GM19468 (cell line): ENCODE data around the gene PRKAR1B.
"Not testable (repeated sequence)": the region's sequence is repeated elsewhere in the genome, so short reads cannot be mapped to it uniquely, and the experiment has no call there.

Experiments
- ATAC-seq: cut with Tn5 transposase; IDR thresholded peaks from one replicate; pipeline ENCODE4 v1.9.1; 2021; ENCODE audit warnings: mild to moderate bottlenecking, moderate library complexity, moderate number of reproducible peaks; ENCODE audit not compliant: unreplicated experiment; ENCODE audit errors: extremely low read depth

PRKAR1B gene

GRCh38 chr7:552151-552867 is 174.8 kb downstream of the PRKAR1B start:
- ATAC-seq: not testable (repeated sequence)

- not testable (repeated sequence) for ATAC-seq
Measured at GRCh38 chr7:551615-551970, 175.5 kb downstream of the PRKAR1B start.

DNA sequence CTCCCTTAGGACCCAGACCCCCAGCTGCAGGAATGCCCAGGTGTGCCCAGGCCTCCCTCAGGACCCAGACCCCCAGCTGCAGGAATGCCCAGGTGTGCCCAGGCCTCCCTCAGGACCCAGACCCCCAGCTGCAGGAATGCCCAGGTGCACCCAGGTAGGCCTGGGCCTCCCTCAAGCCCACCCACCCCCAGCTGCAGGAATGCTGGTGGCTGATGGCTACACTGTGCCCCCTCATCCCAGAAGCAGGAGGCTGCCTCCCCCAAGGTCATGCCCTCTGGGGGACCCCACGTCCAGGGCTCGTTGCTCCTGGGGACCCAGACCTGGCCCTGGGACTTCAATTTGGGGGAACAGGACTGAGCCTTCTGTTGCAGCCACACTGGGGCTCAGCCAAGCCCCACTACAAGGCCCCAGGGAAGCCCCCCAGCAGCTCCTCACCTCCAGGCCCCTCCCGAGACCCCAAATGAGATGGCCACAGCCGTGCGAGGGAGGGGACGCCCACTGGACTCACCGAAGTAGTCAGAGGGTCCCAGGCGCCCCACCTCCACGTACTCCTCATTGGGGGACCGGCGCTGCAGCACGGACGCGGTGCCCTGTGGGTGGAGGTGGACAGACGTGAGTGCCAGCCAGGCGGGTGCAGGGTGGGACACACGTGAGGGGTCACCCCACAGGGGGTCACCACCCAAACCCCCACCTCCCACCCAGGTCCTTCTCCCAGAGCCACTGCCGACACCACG is 176.0 kb downstream of the PRKAR1B start:
- ATAC-seq: no peak

DNA sequence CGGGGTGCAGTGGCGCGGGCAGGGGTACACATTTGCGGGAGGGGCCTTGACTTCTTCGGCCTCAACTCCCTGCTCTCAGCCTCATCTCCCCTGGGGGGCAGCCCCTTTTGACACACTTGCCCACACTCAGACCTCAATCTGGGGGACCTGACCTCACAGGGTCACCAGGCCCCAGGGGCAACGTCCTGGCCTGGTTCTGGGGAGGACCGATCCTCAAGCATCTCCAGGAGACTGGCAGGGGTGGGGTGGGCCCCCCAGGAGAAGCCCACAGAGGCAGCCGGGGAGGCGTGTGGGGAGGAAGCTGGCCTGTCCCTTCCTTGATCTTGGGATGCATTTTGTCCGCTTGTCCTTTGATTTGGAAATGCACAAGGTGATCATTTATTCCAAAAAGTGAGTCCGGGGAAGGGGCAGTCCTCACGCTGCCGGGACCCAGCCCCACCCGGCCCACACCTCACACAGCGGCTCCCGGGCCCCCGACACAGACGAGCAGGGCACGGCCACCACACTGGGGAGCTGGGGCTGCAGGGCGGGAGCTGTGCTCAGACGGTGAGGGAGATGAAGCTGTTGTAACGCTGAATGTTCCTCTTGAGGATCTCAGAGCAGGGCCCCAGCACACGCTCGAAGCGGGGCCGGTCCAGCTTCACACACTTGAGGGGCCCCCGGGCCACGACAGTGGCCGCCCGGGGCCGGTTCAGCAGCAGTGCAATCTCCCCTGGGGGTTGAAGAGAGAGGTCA is 177.0 kb downstream of the PRKAR1B start:
- no peak for ATAC-seq

- ATAC-seq: no peak
Measured at GRCh38 chr7:549066-549890, 177.8 kb downstream of the PRKAR1B start.

- no peak for ATAC-seq
Measured at GRCh38 chr7:548401-548800, 178.7 kb downstream of the PRKAR1B start.

DNA sequence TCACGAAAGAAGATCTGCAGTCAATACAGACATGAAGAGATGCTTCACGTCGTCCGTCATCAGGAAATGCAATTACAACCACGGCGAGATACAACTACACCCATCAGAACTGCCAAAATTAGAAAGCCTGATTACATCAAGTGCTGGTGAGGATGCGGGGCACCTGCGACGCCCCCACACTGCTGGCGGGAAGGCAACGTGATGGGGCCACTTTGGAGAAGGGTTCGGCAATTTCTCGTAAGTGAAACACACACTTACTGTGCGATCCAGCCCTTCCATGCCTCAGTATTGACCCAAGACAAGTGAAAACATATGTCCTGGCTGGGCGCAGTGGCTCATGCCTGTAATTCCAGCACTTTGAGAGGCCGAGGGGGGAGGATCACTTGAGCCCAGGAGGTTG is 181.6 kb downstream of the PRKAR1B start:
- ATAC-seq: no peak

DNA sequence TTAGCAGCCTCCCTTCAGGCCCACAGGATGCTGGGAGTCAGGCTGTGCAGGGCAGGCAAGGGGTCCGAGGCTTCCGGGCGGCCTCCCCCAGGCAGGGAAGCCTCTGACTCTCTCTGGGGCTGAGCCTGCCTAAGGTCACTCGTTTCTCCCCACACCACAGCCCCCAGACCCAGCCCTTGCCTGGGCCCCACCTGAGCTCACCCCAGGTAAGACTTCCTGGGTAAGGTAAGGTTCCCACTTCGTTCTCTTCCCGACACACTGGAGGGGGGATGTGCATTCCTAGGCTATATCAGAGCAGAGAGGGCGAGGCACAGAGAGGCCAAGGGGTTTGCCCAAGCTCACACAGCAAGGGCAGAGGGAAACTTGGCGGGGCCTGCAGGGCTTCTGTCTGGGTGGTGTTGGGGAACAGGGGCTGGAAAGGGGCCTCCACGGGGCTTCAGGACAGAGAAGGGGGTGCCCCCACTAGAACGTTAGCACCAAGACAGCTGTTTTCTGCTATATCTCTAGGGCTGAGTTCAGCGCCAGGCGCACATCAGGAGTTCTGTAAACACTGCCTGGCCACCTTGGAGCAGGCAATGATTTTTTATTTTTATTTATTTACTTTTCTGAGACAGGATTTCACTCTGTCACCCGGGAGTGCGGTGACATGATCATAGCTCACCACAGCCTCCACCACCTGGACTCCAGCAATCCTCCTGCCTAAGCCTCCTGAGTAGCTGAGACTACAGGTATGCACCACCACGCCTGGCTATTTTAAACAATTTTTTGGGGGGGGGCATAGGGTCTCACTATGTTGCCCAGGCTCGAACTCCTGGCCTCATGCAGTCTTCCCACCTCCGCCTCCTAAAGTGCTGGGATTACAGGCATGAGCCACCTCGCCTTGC is 182.5 kb downstream of the PRKAR1B start:
- ATAC-seq: no peak

- ATAC-seq: no peak
Measured at GRCh38 chr7:543501-544337, 183.4 kb downstream of the PRKAR1B start.

GRCh38 chr7:542713-543500 is 184.2 kb downstream of the PRKAR1B start:
- no peak for ATAC-seq

GRCh38 chr7:542131-542712 is 184.9 kb downstream of the PRKAR1B start:
- ATAC-seq: no peak

GRCh38 chr7:541661-542060 is 185.4 kb downstream of the PRKAR1B start:
- ATAC-seq: no peak

- no peak for ATAC-seq
Measured at GRCh38 chr7:540997-541396, 186.1 kb downstream of the PRKAR1B start.

DNA sequence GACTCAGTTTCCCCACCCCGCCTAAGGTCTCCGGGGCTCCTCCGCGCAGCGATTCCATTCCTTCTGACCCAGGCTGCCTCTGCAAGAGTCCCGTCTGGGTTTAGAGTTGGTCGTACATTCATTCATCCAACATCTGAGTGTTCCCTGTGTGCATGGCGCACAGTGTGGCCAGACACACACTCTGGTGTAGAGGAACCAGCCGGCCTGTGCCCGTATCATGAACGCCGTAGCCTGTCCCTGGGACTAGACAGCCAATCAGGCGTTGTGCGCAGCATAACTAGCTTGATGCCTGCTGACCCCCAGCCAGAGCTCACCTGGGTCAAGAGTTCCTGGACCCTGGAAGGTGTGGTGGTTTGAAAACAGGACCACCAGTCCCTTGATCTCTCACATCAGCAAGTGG is 186.5 kb downstream of the PRKAR1B start:
- ATAC-seq: no peak

- ATAC-seq: no peak
Measured at GRCh38 chr7:539731-540411, 187.2 kb downstream of the PRKAR1B start.

DNA sequence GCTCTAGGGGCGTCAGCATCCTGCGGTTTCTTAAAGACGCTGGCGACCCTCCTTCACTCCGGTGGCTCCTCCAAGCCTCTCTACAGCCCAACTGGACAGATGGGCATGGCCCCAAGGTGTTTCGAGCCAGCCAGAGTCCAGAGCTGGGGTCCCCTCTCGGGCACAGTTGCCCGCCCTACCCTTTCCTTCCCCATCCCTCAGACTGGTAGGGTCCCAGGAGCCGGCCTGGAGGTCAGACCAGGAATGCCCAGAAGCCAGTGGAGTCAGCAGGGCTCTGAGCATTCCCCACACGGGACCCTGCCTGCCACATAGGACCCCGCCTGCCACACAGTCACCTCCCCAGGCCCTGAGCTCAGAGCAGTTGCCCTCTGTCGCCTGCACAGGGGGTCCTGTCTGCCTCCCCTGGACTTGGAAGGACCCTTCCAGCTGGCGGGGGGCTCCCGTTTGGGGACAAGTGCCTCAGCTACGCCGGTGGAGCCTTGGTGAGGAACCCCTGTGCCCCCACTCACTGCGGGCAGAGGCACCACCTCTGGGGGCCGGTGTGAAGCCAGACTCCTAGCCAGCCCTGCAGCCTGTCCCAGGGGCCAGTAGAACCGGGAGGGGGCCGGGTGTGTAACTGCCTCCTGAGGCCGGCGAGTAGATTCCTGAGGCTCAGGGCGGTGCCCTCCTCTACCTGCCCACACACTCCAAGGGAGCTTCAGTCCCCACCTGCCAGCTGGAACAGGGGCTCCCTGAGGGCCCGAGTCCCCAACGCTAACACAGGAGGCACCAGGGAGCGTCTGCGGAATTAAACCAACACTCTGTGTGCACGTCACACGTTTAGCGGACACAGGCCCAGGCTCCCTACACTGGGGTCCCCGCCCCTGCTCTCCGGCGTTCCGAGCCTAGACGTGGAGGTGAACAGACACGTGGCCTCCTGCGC is 188.1 kb downstream of the PRKAR1B start:
- ATAC-seq: no peak
